ENCODE data around the gene CCDC146.
"Not testable (repeated sequence)": the region's sequence is repeated elsewhere in the genome, so short reads cannot be mapped to it uniquely, and the experiment has no call there.

- TF ChIP-seq POLR2AphosphoS5 (IDR thresholded peaks at IDR 0.05; ENCODE audit: borderline replicate concordance, low read depth, low read length); FOXP2 (optimal IDR thresholded peaks at IDR 0.05; ENCODE audit: control extremely low read depth, extremely low read length, insufficient read depth); EZH2 (IDR thresholded peaks at IDR 0.05): not testable (repeated sequence)
These were observed 19.7 kb upstream of the CCDC146 start for GRCh38 chr7:77102671-77103070.

Data from SK-N-MC (cell line).